Dermis blood vessel endothelial cell (primary cell): ENCODE data around the gene TAOK1. TPM values are rescaled to one million over a fixed set of nuclear protein-coding genes. Genes with fewer than 3 reads are reported as not detected.
"Not testable (repeated sequence)": the region's sequence is repeated elsewhere in the genome, so short reads cannot be mapped to it uniquely, and the experiment has no call there.

ENCODE experiments used
- DNase-seq: peaks from one replicate; pipeline ENCODE4 v3.0.0; 2010
- total RNA-seq: library from RNA; depleted of rRNA; stranded (reverse); fragments of >200 nt; gene quantifications from 2 replicates; pipeline ENCODE4 v1.2.3, GENCODE V29; 2014

The TAOK1 gene
- total RNA-seq, 1 donor from 2014 or later, result 67.6 TPM

DNA sequence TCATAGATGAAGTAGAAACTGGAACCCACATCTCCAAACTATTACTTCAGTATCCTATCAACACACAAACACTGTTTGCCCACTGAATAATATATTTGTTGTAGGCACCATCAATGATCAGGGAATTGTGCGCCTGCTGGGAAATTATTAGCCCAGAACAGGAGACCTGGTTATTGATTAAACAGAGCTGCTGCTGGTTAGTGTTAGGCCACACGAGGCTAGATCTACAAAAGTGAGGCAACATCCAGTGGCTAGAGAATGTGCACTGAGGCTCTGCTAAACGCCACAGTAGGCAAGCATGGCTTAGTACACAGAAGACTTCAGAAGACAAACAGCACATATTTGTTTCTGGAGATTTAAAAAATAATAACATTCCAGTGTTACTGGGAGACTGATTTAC lies 165.7 kb downstream of the TAOK1 start:
- no peak for DNase-seq

DNA sequence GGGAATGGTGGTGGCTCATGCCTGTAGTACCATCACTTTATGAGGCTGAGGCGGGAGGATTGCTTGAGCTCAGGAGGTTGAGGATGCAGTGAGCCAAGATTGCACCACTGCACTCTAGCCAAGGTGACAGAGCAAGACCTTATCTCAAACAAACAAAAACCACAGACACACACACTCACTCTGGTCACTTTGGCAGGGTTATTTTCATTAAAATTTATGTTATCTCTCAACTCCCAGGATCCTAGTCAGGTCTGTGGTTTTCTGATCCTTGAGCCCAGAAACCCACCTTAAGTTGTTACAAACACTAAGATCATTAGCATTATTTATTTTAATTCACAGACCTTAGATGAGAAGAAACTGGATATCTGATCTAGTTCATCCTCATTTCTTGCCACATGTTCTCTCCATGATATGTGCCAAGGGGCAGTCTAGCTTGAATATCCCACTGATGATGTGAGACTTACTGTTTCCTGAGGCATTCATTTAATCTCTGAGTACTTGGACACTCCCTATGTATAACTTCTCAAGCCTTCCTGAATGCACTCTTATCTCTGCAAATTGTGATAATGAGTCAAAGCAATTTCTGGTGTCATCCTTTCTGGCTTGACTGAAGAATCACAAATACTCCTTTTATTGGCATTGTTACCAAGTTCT lies 167.0 kb downstream of the TAOK1 start:
- DNase-seq, result no peak

- no peak for DNase-seq
These were observed 167.6 kb downstream of the TAOK1 start for GRCh38 chr17:29557739-29558116.

GRCh38 chr17:29558139-29558538 lies 168.0 kb downstream of the TAOK1 start:
- not testable (repeated sequence) for DNase-seq

- no peak for DNase-seq
These were observed 169.5 kb downstream of the TAOK1 start for GRCh38 chr17:29559640-29560039.

DNA sequence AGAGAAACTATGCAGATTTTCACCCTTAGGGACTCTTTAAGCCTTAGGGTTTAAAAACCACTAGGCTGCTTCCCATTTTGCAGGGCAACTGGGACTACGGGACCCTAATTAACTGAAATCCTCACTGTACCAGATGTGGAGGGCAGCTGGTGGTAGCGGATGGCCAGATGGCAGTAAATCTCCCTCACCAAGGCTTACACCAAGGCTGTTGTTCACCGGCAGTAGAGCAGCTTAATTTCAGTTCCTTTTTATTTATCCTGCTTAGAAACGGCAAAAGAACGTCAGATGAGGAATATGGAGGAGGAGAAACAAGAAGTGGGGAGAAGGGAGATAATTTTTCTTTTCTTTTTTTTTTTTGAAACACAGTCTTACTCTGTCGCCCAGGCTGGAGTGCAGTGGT lies 170.2 kb downstream of the TAOK1 start:
- DNase-seq, result no peak

DNA sequence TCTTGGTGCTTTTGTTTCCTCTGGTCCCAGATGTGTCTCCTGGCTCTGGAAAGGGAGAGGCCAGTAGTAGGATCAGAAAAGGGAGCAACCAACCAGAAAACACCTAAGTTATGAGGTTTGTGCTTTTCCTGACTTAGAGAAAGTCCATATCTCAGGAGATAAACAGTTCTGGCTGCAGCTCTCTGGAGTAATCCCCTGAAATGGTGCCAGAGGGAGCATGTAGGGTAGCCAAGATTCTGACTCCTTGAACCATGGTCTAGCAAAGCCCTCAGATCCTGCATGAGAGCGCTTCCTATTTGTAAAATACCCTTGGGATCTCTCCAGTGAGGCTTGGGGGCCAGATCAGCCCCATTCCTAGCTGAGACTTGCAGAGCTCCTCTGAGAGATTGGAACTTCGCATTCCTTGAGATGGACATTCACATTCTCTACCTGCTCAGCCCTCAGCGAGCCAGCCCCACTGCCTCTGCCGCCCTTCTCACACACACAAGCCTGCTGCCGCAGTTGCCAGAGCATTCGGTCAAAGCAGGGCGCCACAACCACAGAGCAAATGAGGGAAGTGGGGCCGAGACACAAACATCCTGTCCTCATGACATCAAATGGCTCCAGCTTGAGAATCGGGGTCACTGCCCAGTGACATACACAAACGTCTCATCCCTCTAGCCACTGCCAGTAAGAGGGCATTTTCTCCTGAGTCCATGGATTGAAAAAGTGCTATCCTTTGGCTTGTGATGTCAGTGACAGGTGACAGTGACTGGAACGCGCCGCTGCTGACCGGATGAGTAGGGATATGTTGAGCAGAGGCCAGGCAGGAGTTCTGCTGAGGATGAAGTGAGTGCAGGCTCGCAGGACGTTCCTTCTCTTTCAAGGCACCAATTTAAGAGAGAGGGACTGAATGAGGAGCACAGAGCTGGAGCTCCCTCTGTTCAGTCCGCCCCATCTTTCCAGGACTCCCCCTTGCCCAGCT lies 171.7 kb downstream of the TAOK1 start:
- peak; percentile 27 for DNase-seq

DNA sequence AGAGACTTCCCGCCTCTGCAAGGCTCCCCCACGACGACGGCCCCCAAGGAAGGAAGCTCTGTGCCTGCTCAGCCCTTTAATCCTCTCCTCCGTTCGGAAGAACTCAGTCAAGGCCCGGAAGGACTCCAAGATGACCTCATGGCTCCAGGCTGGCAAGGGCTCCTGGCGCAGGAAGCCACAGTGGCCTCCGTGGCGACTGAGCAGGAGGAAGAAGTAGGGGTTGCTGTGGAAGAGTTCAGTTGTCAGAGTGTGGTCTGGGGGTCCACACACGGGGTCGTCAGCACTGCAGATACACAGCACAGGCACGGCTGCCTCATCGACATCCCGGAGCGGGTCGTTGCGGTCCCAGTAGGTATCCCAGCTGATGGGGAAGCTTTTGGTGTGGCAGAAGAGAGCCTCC lies 172.5 kb downstream of the TAOK1 start:
- peak; percentile 32 for DNase-seq

DNA sequence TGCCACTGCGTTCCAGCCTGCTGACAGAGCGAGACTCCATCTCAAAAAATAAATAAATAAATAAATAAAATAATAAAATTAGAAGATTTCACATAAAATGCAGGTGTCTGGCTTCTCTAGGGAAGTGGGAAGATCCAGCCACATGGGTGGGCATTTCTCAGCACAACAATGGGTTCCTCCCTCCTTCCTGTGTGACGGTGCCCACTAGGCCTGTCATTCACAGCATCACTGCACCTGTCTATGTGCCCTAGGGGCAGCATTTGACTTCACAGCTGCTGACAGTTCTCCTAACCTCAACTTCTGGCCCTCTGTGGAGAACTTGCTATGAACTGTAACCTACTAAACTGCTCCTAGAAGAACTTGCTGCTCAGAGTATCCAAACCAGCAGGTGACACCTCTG lies 173.7 kb downstream of the TAOK1 start:
- no peak for DNase-seq

GRCh38 chr17:29565643-29566472 lies 175.7 kb downstream of the TAOK1 start:
- peak; percentile 49 for DNase-seq

DNA sequence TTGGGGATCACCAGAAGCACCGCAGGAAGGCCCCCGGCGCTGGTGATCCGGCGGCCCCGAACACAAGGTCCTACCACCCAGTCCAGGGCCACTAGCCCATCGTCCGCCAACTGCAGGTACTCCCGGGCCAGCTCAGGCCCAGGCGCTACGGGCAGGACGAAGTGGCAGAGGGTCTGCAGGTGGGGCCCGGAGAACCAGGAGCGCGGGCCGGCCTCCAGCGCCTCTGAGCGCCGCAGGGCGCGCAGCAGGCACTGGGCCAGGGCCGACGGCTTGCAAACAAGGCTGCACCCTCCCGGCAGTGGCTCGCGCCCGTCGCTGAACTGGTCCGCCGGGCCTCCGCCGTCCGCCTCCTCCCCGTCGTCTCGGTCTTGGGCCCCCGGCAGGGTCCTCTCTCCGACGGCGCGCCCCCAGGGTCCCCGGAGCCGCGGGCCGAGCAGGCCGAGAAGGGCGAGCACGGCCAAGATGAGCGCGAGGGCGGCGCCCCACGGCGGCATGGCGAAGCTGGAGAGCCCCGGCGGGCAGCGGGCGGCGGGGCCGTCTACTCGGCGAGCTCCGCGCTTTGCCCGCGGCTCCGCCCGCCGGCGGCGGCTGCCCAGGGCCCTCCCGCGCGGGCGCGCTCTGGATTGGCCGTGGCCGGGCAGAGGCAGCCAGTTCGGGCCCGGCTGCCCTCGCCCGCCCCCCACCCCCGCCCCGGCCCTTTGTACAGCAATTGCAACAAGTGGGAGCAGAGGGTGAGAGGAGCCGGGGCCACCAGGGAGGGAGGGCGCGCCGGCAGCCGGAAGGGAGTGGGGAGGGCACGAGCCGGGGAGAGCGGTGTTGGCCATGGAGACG lies 176.5 kb downstream of the TAOK1 start, which contains the start of gene ABHD15:
ABHD15 (minus strand) TSS at position 565 of the 831 bp plus-strand sequence; CDS start at position 494, 71 bp downstream.
- peak; percentile 76 for DNase-seq

GRCh38 chr17:29567304-29567553 lies 177.1 kb downstream of the TAOK1 start:
- DNase-seq, result no peak

DNA sequence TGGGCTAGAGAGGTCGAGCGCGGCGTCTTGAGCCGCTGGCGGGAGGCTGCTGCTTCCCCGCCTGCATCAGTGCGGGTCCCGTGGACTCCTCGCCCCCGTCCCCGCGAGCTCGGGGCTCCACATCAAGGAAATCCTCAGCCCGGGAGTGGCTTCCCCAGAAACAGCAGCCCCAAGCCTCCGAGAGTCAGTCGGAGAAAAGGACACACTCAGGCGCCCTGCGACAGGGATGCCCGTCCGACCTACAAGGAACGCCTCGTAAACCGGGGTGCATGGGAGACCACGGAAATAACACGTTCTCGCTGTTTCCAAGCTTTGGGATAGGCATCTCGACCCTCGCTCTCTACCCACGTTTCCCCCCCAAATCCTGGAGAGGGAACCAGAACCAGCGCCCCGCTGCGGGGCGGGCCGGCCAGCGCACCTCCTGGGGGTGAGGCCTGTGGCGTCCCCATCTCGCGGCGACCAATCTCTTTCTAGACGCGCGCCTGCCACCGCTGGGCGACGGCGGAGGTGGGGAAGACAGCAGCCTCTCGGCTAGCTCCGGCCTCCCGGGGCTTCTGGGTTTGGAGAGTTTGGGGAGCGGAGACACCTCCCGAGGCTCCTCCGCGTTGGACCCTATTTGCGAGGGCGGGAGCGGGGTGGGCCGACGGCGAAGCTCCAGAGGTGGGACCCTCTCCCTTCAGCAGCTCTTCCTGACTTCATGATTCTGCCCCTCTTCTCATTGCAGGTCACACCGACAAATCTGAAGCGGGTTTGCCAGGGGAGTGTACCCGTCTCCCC lies 177.6 kb downstream of the TAOK1 start:
- DNase-seq, result peak; percentile 49

DNA sequence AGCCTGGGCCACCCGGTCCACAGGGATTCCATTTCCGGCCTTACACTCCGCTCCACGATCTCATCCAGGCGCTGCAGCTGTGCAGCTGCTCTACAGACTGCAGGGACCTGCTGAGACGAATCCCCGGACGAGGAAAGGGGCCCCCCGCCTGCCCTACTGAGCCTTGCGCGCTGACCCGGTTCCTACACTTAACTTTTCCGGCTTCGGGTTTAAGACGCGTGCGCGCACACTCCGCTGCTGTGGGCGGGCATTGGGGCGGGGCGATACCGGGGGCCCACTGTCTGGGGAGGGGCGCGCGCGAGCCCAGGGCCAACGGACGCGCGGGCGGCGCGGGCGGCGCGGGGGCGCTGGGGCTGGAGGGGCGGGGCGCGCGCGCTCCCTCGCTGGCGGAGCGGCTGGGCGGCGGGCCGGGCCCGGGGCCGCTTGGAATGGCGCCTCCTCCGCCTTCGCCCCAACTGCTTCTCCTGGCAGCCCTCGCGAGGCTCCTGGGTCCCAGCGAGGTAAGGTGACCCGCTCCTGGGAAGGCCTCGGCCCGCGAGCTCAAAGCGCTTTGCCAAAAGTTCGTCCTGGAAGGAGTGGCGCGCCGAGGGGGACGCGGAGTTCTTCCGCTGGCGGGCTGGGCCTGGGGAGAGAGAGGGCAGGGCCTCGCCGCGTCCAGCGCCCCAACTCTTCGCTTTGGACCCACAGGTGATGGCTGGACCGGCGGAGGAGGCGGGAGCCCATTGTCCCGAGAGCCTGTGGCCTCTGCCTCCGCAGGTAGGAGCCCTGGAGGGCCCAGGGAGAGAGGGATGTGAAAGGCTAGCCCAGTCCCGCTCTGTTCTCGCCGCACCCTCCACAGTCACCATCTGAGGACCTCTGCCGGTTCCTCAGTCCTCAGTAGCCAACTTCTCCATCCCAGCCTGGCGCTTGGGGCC lies 178.4 kb downstream of the TAOK1 start, which contains the start of gene TP53I13:
TP53I13 (plus strand) TSS at position 371 of the 914 bp plus-strand sequence; CDS start at position 429, 58 bp downstream.
- DNase-seq, result peak; percentile 84

DNA sequence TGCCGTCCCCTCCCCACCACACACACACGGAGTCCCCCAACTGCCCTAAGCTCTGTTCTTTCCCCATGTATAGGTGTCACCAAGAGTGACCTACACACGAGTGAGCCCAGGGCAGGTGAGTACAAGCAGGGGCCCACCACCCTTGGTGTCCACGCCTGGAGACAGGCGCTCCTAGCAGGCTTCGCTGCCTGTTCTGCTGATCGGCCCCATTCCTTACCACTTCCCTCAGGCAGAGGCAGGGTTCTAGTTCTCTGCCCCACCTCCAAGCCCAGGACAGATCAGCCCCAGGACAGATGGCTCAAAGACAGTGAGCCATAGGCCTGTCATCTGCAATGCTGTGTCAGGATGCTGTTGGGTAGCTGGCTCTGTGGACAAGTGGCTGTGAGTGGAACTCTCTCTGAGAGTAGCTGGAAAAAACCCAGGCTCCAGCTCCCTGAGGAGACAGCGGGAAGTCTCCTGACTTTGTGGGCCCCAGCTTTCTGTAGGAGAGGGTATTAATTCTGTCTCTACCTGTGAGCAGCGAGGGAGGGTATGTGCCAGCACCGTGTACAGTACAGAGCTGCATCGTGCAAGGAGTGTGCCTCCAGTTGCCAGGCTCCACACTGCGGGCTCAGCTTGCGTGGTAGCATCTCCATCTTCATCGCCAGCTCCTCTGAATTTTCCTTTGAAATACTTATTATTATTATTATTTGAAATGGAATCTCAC lies 179.2 kb downstream of the TAOK1 start:
- no peak for DNase-seq

- DNase-seq, result no peak
These were observed 180.4 kb downstream of the TAOK1 start for GRCh38 chr17:29570521-29570920.

DNA sequence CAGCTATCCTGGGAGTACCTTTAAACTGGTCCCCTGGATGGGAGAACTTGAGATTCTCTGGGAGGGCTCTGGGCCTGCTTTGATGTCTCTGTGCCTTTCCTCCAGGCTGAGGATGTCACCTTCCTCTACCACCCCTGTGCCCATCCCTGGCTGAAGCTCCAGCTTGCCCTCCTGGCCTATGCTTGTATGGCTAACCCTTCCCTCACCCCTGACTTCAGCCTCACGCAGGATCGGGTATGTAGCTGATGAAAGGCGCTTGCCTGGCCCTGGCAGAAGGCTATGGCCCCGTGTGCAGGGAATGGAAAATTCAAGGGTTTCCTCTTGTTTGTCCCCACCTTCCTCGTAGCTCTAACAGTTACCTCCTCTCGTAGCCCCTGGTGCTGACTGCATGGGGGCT lies 181.3 kb downstream of the TAOK1 start:
- no peak for DNase-seq

GRCh38 chr17:29571883-29572681 lies 181.9 kb downstream of the TAOK1 start:
- DNase-seq, result no peak
